A172 (cell line): ENCODE results near the gene KCNJ2. TPM values are rescaled to one million over a fixed set of nuclear protein-coding genes. Genes with fewer than 3 reads are reported as not detected.

Experiments
- DNase-seq: peaks from one replicate; pipeline ENCODE4 v3.0.0-alpha.2; 2015; ENCODE audit warnings: low spot score
- total RNA-seq: library from RNA; depleted of rRNA; stranded (reverse); fragments of >200 nt; shearing (Covaris generic); gene quantifications from 2 replicates; pipeline ENCODE4 v1.2.3, GENCODE V29; 2014; rRNA removed

KCNJ2 gene
- total RNA-seq, 1 experiment from 2014 or later: not detected

- no peak for DNase-seq
Measured at GRCh38 chr17:70204431-70204830, 35.1 kb downstream of the KCNJ2 start.

DNA sequence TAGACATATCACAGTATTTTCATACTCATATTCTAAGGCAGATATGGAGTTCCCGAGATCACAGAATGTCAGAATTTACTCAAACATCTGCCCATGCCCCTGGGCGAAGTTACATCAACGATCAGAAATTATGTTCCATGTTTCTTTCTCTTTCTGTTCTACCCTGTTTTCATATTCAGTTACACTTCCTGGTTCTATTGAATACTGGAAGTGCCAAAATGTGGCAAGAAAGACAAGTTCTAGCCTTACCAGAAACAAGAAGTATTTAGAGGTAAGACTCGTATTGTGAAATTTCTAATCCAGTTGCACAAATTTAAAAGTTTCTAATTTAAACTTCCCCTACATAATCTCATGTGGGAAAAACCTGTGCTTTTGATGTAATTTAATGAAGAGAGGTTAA lies 36.1 kb downstream of the KCNJ2 start:
- no peak for DNase-seq

DNA sequence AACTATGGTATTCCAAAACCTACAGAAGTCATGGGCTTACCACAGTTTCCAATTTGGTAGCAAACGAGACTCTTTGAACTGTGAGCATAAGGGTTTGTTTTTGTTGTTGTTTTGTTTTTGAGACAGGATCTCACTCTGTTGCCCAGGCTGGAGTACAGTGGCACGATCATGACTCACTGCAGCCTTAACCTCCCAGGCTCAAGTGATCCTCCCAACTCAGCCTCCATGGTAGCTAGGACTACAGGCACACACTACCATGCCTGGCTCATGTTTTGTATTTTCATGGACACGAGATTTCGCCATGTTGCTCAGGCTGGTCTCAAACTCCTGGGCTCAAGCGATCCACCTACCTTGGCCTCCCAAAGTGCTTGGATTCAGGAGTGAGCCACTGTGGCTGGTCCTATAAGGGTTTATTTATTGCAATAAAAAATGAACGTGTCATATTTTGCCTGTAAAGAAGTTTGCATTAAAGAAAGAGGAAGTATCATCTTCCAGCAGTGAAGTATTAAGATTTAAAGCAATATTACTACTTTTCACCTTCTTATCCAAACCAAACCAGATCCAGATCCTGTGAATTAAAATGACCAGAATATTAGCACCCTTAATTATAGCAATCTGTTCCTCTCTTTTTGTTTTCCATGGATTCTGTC lies 37.2 kb downstream of the KCNJ2 start:
- DNase-seq: no peak

- DNase-seq: no peak
Measured at GRCh38 chr17:70207184-70207583, 37.9 kb downstream of the KCNJ2 start.

- DNase-seq: no peak
Measured at GRCh38 chr17:70208080-70208794, 38.9 kb downstream of the KCNJ2 start.

DNA sequence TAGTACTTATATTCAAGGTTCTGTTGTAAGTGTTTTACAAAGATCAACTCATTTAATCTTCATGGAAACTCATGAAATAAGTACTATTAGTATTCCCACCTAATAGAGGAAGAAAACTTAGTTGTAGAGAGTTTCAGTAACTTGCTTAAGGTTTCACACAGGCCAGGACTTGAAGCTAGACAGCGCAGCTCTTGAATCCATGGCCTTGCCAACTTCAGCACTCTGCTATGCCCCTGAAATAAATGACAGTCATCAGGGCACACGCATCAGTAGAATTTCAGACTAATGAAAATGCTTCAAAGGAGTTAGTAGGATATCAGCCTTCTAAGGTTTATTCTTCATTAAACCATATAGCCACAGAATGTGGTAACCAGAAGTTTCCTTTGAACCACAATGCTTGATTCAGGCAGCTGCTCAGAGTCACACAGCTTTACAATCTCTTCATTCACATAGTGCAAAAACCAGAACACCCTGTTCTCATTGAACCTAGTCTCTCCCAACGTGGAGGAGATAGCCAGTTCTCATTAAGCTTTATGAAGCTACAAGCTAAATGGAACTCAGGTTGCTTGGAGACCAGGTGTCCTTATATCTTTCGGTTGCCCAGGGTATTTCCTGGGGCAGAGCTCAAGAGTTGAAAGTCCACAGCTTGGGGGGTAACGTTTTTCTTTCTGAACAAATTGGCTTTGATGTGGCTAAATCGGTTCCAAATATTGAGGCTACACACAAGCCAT lies 39.7 kb downstream of the KCNJ2 start:
- DNase-seq: no peak

DNA sequence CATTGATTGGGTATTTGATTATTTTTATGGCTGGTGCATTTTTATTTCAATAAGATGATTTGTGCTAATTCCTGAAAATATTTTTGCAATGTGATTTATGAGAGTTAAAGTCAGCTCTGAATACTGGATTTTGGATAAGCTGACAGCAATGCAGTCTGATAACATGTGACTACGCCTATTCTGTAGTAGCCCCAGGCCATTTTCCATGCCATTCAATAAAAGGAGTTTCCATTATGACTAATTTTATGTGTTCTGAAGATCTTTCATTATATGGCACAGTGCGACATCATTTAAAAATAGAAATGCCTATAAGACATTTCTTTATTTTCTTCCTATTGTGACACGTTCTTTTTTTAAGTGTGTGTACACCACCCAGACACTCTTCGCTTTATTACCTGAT lies 46.3 kb downstream of the KCNJ2 start:
- DNase-seq: no peak

DNA sequence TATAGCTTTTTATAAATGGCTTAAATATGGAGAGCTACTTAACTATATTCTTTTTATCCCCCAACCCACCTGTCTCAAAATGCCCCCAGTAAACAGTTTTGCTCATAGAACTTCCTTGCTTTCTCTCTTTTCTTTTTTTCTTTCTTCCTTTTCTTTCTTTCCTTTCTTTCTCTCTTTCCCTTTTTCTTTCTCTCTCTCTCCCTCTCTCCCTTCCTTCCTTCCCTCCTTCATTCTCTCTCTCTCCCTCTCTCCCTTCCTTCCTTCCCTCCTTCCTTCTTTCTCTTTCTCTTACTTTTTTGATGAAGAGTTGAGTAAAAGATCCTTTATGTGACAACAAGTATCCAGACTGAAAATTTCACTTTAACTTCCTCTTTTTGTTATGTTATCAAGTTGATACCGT lies 48.2 kb downstream of the KCNJ2 start:
- no peak for DNase-seq

DNA sequence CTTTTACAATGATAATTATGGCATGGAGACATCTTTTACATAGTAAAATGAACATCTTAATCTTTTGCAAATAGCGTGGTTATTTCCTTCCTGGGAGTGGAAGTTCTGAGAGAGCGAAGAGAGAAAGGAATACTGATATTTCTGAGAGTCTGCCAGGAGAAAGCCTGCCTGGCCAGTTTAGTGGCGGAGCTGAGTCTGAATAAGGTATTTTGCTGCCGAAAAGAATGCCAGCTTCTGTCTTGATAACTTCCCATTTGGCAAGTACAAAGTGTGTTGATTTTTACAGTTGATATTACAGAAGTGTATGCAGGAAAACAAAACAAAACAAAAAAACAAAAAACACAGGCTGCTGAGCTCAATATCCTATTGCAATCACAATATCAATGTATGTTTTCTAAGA lies 55.9 kb downstream of the KCNJ2 start:
- DNase-seq: no peak

Other genes with a start within 250 kb of the KCNJ2 start
- 0.22 TPM in 1 of 2 replicates, not detected in the other for gene KCNJ16, start 94.3 kb upstream of the KCNJ2 start, total RNA-seq